Hepatic stellate cell (primary cell): ENCODE measurements around the gene ALG12.
A peak's percentile ranks its signal among the peaks of the same experiment; 100 is the strongest.

Experiments
- DNase-seq: peaks from one replicate; pipeline ENCODE4 v3.0.0; 2011; ENCODE audit warnings: low spot score

ALG12 gene

GRCh38 chr22:49917974-49918910 is at the start of gene ALG12, which contains the start of gene CRELD2:
Gene ALG12, minus strand, starts transcription at chr22:49918438. Its CDS starts 4,673 bp downstream, at chr22:49913765.
Gene CRELD2, plus strand, starts transcription at chr22:49918634. Its CDS starts 136 bp downstream, at chr22:49918770.
- peak; percentile 100 for DNase-seq

- DNase-seq: no peak
These were observed 49.5 kb upstream of the ALG12 start for GRCh38 chr22:49967706-49968208.

DNA sequence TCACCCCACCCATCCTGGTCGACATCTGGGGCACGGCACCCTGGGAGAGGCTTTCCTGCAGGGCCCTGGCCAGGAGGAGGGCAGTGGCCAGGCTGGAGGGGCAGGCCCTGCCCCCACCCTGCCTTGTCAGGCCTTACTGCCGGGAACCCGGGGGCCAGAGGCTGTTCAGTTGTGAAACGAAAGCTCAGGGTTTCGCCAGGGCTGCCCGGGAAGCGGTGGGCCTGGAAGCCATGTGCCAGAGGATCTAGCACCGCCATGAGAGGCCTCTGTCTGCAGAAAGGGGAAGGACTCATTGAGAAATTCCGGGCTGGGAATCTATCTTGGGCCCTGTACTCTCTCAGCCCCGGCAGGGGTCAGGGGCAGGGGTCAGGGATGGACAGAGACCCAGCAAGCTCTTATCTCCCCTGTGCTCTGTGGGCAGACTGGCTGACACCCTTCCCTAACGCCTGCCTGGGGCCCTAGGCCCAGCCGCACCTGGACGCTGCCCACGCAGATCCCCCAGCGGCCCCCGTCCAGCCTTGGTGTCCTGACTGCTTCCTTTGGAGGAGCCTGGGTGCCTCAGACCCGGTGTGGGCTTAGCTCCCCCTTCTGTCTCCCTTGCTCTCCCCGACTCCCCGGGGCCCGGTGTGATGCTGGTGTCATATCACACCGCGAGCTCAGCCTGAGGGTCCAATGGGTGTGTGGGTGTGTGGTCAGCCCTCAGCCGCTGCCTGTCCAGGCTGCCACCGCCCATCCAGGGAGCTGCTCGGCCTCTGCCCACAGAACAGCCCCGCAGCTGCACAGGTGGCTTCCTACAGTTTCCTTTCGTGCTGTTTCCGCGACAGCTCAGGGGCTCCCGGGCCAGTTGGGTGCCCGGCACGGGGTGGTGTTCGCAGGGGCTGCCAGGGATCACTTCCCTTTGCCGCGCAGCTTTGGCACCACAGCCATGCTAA is 48.8 kb upstream of the ALG12 start:
- no peak for DNase-seq

DNA sequence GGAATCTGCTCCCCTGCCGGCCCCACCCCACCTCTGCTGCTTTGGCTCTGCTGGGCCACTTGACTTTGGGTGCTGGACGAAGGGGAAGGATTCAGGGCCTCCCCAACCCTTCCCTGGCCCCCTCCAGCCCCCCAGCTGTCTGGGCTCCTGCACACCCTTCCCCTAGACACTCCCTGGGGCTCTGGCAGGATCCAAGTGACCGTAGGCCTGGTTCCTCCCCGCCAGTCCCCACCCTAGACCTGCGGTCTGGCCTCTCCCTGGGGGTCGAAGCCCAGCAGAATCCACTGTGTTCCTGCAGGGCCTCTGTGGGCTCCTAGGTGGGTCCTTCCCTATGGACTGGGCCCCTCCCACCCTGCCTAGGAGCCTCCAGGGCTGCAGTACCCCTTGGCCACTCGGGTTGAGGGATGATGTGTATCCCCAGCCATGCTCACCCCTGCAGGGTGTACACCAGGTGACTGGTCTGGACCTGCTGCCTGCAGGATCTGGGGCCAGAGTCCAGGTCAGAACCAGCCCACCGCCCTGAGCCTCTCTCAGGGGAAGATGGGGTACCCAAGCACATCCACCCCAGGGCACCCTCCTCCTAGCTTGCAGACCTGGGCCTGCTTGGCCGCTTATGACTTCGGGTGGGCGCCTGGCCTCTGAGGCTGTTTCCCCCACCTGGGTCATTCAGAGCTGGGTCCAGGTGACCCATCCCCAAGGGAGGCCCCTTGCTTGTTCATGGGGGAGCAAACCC is 48.0 kb upstream of the ALG12 start:
- DNase-seq: no peak

GRCh38 chr22:49965091-49966040 is 47.1 kb upstream of the ALG12 start:
- no peak for DNase-seq

DNA sequence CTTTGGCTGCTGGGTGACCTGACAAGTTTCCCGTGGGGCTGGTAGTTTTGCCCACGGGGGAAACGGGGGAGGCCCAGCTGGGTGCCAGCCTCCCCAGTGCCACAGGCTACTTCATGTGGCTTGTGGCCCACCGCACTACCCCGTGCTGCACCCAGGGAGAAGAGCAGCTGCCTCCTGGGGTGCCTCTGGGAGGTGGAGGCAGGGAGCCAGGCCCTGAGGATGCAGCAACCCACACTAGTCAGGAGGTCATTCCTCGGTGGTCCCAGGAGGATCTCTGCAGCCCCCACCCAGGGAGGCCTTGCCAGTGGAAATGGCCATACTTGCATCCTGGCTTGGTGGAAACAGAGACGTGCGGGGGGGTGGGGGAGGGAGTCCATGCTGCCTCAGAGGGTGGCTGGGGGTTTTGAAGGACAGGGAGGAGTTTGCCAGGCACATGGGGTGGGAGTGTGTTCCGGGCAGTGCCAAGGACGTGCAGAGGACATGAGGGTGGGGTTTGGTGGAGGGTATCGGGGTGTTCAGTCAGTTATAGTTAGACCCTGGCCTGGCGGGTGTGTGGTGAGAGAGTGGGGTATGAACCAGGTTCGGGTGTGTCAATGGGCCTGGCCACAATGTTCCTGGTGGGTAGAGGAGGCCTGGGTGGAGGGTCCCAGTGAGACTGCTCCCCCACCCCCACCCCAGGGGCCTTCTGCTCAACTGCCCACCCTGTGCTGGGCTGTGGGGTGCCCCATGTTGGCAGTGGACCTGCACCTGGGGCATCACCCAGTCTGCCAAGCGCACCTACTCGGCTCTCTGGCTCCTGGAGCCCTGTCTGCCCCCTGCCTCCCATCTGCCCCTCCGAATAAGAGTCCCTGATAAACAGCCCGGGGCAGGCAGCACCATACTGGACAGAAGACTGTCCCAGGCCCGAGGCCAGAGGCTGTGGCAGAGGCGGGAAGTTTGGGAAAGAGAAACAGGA is 46.2 kb upstream of the ALG12 start:
- DNase-seq: no peak

- DNase-seq: no peak
These were observed 45.4 kb upstream of the ALG12 start for GRCh38 chr22:49963647-49964026.

- DNase-seq: no peak
These were observed 44.8 kb upstream of the ALG12 start for GRCh38 chr22:49962751-49963646.

DNA sequence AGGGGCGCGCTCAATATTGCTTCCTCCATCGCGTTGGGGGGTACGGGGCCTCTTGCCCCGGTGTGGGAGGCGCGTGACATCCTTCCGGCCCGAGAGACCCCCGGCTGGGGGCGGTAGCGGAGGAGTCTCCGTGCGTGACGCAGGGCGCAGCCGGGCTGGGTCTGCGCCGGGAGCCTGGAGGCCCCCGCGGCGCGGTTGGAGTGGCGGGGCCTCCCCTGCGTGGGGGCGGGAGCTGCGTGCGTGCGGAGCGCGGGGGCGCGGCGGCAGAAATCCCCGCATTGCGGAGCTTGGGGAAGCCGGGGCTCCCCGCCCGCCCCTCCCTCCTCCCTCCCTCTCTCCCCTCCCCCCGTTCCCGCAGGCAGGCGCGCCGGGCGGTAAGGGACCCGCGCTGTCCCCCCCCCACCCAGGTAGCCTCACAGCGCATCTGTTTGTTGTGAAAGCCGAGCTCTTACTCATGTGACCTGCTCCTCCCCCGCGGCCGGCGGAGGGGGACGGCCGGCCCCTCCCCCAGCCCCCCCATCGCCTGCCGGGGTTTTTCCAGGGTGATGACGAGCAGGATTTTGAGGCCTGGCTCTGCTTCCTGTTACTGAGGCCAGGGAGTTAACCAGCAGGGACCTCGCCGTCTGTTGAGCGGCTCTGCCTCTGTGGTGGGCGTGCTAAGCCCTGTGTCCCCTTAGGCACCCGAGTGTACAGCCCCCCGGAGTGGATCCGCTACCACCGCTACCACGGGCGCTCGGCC is 43.9 kb upstream of the ALG12 start:
- DNase-seq: peak; percentile 95

GRCh38 chr22:49961601-49962011 is 43.4 kb upstream of the ALG12 start:
- no peak for DNase-seq

GRCh38 chr22:49961005-49961600 is 42.9 kb upstream of the ALG12 start:
- DNase-seq: no peak

DNA sequence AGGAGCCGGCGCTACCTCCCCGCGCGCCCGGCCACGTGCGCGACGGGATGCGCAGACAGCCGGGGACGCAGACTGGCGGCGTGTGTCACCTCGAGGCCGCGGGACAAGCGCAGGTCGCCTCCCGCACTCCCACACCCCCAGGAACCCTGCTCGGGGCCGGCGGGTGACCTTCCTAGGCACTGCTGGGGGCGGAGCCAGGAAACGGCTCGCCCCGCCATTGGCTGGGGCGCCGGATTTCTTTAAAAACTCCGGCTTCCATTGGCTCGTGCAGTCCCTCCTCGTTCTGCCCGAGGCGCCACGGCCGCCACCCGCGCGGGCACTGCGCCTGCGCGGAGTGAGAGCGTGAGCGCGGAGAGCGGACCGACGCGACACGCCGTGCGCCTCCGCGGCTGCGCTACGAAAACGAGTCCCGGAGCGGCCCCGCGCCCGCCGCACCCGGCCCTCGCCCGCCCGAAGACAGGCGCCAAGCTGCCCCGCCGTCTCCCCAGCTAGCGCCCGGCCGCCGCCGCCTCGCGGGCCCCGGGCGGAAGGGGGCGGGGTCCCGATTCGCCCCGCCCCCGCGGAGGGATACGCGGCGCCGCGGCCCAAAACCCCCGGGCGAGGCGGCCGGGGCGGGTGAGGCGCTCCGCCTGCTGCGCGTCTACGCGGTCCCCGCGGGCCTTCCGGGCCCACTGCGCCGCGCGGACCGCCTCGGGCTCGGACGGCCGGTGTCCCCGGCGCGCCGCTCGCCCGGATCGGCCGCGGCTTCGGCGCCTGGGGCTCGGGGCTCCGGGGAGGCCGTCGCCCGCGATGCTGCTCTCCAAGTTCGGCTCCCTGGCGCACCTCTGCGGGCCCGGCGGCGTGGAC is 42.1 kb upstream of the ALG12 start, which contains the start of gene PIM3:
Gene PIM3, plus strand, starts transcription at position 614 of the 846 bp plus-strand sequence. Its CDS starts 176 bp downstream, at position 790.
- peak; percentile 99 for DNase-seq

DNA sequence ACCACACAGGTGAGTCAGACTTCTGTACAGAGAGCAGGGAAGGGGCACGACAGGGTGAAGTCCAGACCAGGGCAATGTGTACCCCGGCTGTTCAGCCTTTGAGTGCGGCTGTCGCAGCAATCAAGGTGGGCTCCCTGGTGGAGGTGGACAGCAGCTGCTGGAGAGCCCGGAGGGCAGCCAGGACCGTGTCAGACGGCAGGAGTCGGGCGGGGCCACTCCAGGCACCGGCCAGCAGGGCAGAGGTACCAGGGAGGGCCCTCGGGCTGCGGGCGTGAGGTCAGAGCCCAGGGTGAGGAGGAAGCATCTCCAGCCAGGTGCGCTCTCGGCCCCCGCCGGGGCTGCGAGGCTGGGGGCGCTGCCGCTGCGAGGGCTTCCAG is 41.5 kb upstream of the ALG12 start:
- no peak for DNase-seq

- DNase-seq: no peak
These were observed 40.9 kb upstream of the ALG12 start for GRCh38 chr22:49958931-49959781.

DNA sequence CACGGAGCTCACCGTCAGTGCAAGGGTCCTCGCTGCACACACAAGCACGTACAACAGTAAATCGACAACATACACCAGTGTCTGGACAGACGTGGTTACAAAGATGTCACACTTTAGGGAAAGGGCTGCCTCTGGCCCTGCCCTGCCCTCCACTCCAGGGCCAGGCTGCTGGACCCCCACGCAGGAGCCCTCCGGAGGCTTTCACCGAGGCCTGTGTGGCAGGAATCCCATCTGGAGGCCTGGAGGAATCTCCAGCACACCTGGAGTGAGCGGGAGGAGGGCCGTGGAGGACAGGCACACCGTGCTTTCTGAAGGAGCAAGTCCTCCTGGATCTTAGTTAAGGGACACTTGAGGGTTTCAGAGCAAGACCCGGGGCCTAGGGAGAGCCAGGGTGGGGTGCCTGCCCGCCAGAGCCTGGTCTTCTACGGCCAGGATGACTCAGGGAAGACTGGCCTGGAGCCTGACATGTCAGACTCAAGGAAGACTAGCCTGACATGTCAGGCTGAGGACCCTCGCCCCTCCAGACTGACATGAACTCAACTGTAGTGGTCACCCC is 40.2 kb upstream of the ALG12 start:
- DNase-seq: no peak
